AG09309 (cell line): ENCODE results near the gene GMEB2.

Experiments used
- DNase-seq: peaks from one replicate; pipeline ENCODE4 v3.0.0-alpha.2; 2010; ENCODE audit warnings: low read depth
- H3K4me3 ChIP-seq: 2 replicates; pipeline ENCODE4 v1.5.1; 2011; ENCODE audit warnings: mild to moderate bottlenecking, low read depth, low read length, moderate library complexity; ENCODE audit not compliant: control insufficient read depth
- TF ChIP-seq, protein P1 (sequence below): IDR thresholded peaks from 2 replicates; pipeline ENCODE4 v1.5.1; 2011; ENCODE audit warnings: mild to moderate bottlenecking, low read depth, low read length, inconsistent platforms; ENCODE audit not compliant: insufficient read depth, control insufficient read depth; ENCODE audit errors: missing control alignments

The GMEB2 gene

DNA sequence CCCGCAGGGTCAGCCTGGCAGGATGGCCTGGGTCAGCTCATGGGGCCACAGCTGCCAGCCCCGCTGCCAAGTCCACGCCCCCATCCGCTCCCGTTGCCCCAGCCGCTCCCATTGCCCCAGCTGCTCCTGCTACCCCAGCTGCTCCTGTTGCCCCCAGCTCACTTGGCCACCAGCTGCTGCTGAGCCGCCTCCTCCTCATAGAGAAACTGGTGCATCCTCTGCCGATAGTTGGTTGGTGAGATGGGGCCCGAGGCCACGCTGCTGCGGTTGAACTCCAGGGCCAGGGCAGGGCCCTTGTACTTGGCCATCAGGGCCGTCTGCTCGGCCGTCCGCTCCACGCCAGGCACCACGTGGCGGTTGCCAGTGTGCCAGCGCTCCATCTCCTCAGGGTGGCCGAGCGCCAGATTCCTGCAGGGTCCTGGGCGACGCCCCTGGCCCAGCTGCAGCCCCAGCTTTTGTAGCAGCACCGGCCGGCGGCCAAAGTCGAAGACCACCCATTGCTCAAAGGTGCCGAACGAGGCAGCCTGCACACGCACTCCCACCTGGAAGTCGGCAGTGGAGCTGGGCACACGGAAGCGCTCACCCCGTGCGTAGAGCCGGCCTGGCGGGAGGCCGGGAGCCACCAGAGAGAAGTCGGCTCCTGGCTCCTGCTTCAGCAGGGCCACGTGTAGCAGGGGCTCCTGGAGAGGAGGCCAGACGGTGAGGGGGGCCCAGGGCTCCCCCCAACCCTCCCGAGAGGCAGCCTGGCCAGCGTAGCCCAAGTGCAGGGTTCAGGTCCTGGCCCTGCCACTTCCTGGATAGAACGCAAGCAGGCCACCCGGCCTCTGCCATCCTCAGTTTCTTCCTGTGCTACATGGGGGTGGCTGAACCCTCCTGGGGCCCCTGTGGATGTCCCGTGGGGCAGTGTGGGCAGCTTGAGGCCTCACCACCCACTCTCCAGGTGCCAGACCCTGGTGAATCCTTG, 57.6 kb downstream of the GMEB2 start:
- no peak overlapping the region for H3K4me3 ChIP-seq
- DNase-seq, result no peak

DNA sequence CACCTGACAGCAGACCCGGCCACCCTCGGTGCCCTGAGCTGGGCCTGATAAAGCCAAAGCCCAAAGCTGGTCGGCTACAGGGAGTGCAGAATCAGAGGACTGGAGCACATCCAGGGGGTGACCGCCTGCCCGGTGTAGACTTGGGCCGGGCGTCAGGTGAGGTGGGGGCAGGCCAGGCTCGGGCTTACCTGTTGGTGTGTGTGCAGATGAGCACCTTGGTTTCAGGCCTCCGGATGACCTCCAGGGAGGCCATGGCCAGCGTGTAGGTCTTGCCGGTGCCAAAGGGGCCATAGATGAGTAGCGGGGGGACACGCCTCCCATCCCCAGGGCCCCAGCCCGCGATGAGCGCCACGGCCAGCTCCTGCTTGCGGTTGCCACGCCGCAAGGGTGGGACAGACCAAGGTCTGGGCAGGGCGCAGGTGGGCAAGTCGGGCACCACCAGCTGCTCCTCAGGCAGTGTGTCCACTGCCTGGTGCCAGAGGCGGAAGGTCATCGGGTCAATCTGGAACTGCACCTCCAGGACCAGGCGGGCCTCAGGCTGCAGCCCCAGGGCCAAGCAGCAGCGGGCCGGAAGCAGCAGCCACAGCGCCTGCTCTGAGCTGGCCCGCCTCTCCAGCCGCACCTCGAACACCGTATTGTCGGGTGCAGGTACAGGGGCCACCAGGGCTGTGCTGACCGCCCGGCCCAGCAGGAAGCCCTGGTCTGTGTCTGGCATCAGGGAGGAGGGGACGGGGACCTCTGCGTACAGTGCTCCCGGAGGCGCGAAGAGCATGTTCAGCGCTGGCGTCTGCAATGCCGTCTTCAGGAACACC, 58.5 kb downstream of the GMEB2 start:
- no peak overlapping the region for H3K4me3 ChIP-seq
- TF ChIP-seq, protein P1, sequence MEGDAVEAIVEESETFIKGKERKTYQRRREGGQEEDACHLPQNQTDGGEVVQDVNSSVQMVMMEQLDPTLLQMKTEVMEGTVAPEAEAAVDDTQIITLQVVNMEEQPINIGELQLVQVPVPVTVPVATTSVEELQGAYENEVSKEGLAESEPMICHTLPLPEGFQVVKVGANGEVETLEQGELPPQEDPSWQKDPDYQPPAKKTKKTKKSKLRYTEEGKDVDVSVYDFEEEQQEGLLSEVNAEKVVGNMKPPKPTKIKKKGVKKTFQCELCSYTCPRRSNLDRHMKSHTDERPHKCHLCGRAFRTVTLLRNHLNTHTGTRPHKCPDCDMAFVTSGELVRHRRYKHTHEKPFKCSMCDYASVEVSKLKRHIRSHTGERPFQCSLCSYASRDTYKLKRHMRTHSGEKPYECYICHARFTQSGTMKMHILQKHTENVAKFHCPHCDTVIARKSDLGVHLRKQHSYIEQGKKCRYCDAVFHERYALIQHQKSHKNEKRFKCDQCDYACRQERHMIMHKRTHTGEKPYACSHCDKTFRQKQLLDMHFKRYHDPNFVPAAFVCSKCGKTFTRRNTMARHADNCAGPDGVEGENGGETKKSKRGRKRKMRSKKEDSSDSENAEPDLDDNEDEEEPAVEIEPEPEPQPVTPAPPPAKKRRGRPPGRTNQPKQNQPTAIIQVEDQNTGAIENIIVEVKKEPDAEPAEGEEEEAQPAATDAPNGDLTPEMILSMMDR, result no peak
- no peak for DNase-seq

More for the DNA sequence above, 57.6 kb downstream of the GMEB2 start:
- TF ChIP-seq, protein P1, result no peak

DNA sequence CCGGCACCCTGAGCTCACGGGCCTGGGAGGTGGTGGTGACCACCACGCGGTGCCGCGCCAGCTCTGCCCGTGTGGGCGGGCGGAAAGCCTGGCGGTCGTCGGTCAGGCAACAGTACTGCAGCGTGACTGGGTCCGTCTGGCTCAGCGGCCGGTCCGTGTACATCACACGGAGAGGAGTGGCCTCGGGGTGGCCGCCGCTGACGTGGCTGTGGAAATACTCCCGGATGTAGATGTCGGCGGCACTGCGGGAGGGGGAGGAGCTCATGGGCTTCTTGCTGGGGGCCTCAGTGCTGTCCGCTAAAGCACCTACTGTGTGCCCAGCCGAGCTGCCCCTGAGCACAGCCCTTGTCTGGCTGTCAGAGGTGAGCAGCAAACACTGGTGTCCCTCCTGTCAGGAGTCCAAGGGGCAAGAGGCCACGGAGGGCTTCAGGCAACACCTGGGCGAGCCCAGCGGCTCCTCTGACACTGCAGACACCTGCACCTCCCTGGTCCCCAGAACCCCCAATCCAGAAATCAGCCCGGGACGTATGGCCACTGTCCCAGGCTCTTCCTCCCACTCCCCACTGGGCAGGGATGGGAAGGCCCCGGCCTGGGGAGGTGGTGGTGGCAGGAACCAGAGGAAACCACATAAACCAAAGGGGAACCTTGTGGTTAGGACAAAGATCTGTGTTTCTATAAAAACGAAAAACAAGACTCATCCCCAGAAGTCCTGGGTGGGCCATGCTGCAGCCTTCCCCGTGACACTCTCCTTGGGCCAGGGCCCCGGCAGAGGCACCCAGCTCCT, 59.3 kb downstream of the GMEB2 start:
- no peak overlapping the region for H3K4me3 ChIP-seq
- TF ChIP-seq, protein P1, result no peak
- no peak for DNase-seq

DNA sequence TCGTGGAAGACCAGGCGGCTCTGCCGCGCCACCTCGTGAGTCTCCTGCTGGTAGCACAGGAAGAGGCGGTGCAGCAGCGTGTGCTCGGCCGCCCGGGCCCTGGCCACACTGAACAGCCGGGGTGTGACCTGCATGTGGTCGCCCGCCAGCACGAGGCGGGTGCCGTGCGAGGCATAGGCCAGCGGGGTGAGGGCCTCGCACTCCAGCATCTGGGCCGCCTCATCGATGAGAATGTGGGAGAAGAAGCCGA, 59.8 kb downstream of the GMEB2 start:
- DNase-seq, result no peak
- TF ChIP-seq, protein P1, result no peak

DNA sequence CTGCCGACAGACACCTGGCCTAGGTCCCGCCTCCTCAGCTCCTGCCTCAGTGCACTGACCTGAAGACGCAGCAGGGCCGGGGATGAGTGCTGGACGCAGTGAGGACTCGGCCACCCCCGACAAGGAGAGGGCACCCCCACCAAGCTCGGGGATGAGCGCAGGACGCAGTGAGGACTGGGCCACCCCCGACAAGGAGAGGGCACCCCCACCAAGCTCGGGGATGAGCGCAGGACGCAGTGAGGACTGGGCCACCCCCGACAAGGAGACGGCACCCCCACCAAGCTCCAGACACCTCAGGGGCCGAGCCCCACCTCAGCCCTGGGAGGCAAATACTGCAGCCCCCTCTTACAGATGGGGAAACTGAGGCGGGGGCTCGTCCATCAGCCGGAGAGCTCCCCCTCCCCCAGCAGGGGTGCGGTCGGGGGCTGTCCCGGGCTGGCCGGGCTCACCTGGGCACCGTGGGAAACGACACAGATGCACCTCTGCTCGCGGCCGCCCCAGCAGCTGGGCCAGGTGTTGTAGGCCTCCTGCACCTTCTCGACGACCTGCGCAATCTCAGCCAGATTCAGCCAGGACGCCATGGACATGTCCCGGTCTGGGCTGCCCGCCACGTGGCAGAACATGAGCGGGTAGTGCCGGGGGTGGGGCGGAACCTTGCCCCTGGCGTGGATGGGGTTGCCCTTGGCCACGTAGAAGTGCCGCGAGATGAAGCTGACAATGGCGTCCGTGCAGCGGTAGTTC, 60.3 kb downstream of the GMEB2 start:
- DNase-seq, result no peak
- TF ChIP-seq, protein P1, result no peak
- no peak overlapping the region for H3K4me3 ChIP-seq

More for the DNA sequence above, 59.8 kb downstream of the GMEB2 start:
- H3K4me3 ChIP-seq, result no peak overlapping the region
